ENCODE results near the gene PDE6B.
A peak's percentile ranks its signal among the peaks of the same experiment; 100 is the strongest.
"Not testable (repeated sequence)": the region's sequence is repeated elsewhere in the genome, so short reads cannot be mapped to it uniquely, and the experiment has no call there.

The PDE6B gene

DNA sequence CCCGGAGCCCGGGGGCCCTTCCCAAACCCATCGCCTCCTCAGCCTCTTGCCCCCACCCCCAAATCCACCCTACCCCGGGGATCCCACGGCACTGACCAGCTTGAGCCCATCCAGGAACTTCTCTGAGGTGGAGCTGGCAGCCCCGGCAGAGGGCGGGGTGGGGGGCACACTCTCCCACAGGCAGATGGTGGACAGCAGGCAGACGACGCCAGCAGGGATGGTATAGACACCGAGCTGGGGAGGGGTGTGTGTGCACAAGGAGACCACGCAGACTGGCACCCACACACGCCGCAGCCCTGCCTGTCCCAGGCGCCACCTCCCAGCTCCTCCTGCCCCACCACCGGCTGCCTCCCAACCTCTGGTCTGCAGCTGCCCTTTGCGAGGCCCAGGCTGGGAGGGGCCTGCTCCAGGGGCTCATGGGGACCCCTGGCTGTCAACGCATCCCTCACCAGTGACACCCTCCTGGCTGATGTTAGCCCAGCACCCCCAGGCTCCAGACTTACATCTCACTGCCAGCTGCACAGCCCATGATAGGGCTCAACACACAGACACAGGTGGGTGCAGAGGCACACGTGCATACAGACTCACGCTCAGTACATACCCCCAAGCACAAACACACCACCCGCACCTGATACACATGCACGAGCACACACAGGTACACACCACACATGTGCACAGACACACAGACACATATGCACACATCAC lies 59.4 kb downstream of the PDE6B start:
- DNase-seq = no peak
- TF ChIP-seq POLR2A (IDR thresholded peaks at IDR 0.05; ENCODE audit: low read length) (no peak), GATA1 (IDR thresholded peaks at IDR 0.05; ENCODE audit: low read depth, low read length) (no peak)

DNA sequence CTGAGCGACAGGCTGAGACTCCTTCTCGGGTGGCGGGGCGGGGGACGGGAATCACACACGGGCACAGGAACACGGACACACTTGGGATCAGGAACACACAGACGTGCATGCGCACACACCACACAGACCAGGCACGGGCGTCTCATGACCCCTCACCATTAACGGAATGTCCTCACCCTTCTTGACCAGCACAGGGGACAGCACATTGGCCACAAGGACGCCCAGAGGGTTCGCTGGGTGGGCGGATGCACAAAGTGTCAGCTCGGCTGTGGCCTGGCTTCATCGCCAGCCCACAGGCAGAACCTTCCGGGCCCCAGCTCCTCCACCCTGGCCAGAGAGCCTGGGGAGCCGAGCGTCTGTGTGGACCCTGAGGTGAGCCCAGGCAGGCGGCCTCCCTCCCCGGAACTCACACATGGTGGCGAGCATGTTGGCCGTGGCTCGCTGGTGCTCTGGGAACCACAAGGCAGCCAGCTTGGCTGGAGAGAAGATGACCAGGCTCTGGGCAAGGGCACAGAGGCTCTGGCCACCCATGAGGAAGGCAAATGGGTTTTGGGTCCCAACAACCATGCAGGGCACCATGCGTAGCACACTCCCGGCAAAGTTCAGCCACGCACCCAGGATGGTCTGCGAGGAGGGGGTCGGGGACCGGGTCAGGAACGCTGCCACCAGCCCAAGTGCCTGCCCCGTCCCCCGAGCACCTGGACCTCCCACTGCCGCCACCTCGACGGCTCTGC lies 60.5 kb downstream of the PDE6B start:
- no peak for DNase-seq
- TF ChIP-seq POLR2A (IDR thresholded peaks at IDR 0.05; ENCODE audit: low read length) (no peak), GATA1 (IDR thresholded peaks at IDR 0.05; ENCODE audit: low read depth, low read length) (no peak)

DNA sequence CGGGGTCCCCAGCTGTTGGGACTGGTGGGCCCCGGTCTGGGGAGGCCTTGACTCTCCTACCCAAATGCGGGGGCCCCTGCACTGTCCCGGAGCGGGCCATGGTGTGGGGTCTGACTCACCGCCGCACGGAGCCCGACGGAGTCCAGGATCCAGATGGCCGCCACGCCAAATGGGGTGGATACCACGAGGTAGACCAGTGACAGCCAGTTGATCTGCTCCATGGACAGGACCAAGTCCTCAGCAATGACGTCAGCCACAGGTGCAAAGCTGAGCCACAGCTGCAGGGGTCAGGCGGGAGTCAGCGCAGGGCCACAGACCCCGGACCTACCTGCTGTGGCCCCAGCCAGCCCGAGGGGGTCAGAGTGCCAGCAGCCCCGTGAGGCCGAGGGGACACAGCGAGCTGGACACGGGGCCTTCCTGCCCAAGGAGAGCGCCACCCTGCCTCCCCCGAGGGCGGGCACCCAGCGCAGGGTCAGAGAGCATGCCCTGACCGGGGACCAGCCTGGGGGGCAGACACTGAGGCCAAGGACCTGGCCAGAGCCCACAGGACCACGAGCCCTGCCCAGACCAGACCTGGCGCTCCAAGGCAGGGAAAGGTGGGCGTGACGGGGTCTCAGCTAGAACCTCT lies 61.2 kb downstream of the PDE6B start:
- no peak for TF ChIP-seq POLR2A (IDR thresholded peaks at IDR 0.05; ENCODE audit: low read length)
- DNase-seq = no peak

DNA sequence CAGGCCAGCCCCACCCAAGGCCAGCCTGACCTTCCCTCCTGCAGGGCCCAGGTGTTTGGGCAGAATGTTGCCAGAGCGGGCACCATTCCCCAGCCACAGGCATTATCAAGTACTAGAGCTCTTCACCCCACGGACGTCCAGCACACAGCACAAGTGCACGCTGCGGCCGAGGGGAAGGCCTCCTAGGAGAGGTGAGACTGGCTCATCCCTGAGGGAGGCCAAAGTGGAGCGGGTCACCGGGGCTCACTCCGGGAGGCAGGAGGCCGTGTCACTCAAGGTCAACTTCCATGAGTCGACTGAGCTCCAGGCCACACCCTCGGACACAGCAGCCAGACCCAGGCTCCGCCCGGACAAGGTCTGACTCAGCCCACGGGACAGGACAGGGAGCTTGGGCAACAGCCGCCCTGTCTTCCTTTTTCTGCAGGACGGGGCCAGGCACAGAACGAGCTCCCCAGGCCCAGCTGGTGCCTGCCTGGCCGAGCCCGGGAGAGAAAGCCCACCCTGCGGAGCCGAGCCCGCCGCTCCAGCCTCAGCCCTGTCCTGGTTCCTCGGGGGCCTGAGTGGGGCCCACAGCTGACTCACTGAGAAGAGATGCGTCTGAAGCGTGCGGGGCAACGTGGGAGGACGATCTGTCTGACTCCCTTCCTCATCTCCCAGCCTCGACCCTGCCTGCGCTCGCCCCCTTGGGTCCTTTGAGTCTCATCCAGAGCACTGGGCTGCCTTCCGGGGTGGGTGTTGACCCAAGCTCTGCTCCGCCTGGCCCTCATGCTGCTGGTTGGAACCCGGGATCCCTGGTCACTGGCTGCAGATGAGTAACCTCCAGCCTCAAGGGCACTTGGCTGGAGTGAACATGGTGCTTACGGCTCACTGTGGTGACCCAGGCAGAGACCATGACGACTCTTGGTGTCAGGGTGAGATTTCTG lies 61.9 kb downstream of the PDE6B start:
- no peak for TF ChIP-seq POLR2A (IDR thresholded peaks at IDR 0.05; ENCODE audit: low read length)
- TF ChIP-seq GATA1 (IDR thresholded peaks at IDR 0.05; ENCODE audit: low read depth, low read length) = no peak
- peak; percentile 59 to 77 for DNase-seq

DNA sequence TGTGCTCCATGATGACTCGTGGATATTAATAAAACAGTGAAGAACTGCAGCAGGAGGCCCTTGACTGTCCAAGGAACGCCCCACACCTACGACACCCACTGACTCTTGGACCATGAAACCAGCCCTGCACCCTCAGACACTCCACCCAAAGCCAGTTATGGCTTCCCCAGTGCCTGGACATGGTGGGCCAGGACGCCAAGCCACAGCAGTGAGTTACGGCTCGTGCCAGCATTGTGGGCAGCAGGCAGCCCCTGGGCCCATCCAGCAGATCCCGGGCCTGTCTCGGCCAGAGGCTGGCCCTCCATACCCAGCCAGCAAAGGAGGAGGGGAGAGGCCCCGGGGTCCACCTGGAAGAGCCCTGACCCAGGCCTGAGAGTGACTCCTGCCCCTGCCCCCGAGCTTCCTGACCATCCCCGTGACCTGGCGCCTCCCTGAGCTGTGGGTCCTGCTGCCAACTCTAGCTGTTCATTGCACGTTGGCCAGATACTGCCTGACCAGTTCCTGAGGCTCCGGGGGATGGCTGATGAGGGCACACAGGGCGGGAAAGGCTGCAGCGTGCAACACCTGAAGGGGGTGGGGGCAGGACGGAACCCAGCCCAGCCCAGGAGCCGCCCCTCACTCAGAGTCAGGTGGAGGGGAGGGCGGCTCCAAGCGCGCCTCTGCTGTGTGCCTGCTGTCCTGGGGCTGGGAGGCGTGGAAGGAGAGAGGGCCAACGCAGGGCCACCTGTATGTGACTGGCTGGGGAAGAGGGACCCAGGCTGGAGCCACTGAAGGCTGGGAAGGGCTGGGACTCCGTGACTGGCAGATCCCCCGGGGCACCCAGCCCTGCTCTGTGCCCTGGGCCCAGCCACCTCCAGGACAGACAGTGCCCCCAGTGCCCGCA lies 62.8 kb downstream of the PDE6B start:
- DNase-seq = no peak
- TF ChIP-seq POLR2A (IDR thresholded peaks at IDR 0.05; ENCODE audit: low read length) = no peak
- TF ChIP-seq GATA1 (IDR thresholded peaks at IDR 0.05; ENCODE audit: low read depth, low read length) = no peak

DNA sequence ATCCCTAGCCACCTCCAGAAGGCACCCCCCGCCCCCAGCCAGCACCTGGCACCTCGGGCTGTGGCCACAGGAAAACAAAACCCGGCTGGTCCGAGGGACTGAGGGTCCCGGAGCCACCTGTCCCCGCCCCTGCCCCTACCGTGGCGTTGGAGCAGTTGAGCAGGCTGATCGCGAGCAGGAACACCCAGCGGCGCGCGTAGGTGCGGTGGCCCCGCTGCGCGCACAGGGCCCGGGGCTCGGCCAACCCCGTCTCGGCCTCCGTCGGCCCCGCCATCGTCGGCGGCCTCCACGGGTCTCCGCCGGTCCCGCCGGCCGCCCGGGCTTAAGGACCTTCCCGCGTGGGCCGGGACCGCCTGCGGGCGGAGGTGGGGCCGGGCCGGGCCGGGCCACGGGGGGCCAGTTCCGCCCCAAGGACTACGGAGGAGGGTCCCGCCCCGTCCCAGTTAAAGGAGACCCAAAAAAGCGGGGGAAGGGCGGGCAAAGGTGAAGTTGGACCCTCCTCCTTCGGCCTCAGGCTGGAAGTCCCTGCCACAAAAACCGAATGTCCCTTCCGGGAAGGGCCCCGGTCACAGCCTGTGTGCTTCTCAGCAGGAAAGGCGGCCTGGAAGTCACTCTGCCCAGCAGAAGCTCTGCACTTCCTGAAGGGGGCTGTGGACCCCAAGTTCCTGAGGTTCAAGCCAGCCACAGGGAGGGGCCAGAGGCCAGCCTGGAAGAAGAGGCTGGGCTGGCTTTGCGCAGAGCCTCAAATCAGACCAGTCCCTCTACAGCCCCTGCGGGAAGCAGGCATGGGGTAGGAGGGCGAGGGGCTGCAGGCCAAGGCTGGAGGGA lies 63.7 kb downstream of the PDE6B start, which contains the start of gene SLC49A3:
TSS of gene SLC49A3 (minus strand) at position 298 of the 828 bp plus-strand sequence. CDS start at position 274, 24 bp downstream.
- DNase-seq = no peak
- no peak for TF ChIP-seq POLR2A (IDR thresholded peaks at IDR 0.05; ENCODE audit: low read length)
- no peak for TF ChIP-seq GATA1 (IDR thresholded peaks at IDR 0.05; ENCODE audit: low read depth, low read length)

DNA sequence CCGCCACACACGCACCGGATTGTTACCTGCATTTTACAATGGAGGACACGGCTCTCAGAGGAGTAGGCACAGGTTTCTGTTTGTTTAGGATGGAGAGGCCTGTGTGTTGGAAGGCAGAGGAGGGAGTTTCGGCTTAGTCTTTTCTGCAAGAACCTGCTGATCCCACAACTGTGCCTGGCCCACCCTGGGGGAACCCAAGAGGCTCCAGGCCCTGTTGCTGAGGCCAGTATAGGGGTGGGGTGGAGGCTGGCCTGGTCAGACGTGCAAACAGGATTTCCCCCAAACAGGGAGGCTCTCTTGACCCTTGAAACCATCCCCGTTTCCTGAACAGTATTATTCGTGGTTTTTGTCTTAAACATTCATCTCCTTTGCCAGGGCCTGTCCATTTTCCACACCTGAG lies 64.3 kb downstream of the PDE6B start:
- no peak for DNase-seq
- no peak for TF ChIP-seq GATA1 (IDR thresholded peaks at IDR 0.05; ENCODE audit: low read depth, low read length)
- TF ChIP-seq POLR2A (IDR thresholded peaks at IDR 0.05; ENCODE audit: low read length) = no peak

DNA sequence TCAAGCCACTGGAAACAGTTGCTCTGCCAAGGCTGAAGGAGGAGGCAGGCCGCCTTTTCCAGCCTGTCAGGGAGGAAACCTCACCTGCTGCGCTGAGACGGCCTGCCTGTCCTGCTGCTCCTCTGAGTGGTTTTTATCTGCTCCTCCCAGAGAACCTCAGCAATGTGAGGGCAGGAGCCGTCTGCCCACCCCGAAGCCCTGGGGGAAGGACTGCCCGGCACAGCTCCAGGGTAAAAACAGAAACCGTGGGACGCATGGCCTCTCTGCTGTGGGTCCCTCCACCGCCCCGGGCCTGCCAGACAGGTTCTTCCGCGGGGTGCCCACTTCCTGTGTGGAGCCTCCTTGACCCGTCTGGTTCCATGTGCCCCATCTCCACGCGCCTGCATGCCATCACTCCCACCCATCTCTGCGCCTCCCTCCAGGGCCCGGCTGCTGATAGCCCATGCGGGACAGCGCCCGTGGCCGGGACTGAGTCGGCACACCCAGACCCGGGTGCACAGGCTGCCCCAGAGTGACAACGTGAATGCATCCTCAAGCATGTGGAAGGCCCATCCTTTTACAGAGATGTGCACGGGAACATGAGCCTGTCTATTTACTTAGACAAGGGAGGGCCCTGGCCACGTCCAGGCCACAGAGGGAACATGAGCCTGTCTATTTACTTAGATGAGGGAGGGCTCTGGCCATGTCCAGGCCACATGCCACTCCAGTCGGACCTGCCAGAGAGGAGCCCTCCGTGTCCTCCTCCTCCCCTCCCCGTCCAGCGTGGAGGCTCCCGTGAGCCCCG lies 67.6 kb downstream of the PDE6B start:
- no peak for DNase-seq
- TF ChIP-seq POLR2A (IDR thresholded peaks at IDR 0.05; ENCODE audit: low read length) (no peak), GATA1 (IDR thresholded peaks at IDR 0.05; ENCODE audit: low read depth, low read length) (no peak)

DNA sequence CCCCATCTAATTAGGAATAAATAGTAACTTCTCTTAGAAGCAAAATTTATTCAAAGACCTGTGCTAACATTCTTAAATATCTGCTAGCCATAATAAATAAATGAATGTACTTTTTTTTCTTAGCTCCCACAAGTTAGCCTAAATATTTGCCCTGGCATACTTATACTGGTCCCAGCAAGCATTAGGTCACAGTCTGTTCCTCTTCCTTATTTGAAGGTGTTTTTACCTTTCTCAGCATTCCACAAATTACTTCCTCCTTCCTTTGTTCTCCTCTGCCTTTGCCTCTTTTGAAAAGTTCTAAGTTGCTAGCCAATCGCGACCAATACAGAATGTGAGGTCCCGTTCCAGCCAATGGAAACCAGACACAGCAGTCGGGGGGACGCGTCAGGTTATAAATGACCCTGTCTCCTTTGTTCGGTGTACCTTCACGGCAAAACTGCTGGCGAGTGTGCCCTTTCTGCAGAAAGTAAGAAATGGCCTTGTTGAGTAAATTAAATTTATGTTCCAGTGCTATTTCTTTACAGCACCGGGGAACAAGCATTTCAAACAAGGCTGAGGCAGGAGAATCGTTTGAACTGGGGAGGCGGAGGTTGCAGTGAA lies 69.1 kb downstream of the PDE6B start:
- not testable (repeated sequence) for DNase-seq

DNA sequence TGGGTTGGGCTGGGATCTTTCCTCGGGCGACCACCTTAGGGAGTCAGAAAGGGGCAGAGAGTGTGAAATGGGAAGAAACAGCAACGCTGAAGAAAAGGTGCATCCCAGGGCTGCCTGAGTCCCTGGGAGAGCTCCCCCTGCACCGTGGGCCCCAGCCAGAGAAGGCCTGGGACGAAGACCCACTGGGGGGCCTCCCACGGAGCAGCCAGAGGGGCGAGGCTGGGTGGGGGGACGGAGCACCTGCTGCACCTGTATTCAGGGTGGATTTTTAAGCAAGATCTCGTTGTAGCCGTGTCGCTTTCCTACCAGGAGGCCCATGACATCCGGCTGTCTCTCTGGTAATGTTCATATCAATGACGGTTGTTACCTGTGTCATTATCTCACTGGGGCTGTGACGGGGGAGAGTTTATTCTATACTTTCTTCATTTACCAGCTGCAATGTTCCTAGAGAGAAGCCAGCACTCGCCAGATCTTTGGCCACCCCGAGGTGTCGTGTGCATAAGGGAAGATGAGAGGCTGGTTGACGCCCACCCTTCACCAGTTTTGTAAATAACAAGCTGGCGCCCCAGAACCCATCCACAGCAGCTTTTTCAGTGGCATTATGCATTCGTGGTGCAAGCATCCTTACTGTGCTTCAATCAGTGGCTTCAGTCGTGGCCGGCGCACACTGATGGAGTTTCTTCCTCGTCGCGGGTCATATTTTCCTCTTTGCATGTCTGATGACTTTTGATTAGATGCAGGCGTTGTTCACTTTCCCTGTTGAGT lies 74.6 kb downstream of the PDE6B start:
- TF ChIP-seq GATA1 (IDR thresholded peaks at IDR 0.05; ENCODE audit: low read depth, low read length) = no peak
- TF ChIP-seq POLR2A (IDR thresholded peaks at IDR 0.05; ENCODE audit: low read length) = no peak
- no peak for DNase-seq

All from erythroblast (primary cell).